ENCODE measurements around the gene GPC6.

GPC6 gene

DNA sequence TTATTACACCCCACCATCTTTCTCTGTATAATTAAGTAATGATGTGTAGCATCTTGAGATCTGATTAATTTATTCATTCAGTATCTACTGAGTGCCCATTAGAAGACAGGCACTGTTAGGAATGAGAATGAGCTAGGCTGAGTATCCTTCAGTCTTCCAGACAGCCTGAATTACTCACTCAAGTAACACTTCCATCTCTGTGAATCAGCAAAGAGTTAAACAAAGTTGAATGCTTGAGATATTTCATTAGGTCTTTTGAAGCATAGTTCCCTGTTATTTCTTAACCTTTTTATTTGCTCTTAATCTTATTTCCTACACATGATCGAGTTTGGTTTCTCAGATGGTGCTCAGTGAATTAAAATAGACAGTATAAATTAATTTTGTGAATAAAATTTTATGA lies 839.1 kb downstream of the GPC6 start:
- no peaks in the 10 kb centered on the region for H3K4me1 ChIP-seq (ENCODE audit: control insufficient read depth in 1 of 2, insufficient read depth in 2 of 2, low read length in 2 of 2)
- H3K27me3 ChIP-seq (ENCODE audit: low read depth, low read length) = no peaks in the 10 kb centered on the region
- H3K9me3 ChIP-seq (ENCODE audit: control insufficient read depth in 1 of 2, low read length in 2 of 2) = no peaks in the 10 kb centered on the region
- H3K36me3 ChIP-seq (ENCODE audit: control insufficient read depth in 1 of 2, insufficient read depth in 2 of 2, low read length in 2 of 2) = no peaks in the 10 kb centered on the region
- H3K27ac ChIP-seq (ENCODE audit: low read length) = no peak overlapping the region
- H3K4me3 ChIP-seq (ENCODE audit: low read depth in 1 of 2, low read length in 2 of 2) = no peak overlapping the region

DNA sequence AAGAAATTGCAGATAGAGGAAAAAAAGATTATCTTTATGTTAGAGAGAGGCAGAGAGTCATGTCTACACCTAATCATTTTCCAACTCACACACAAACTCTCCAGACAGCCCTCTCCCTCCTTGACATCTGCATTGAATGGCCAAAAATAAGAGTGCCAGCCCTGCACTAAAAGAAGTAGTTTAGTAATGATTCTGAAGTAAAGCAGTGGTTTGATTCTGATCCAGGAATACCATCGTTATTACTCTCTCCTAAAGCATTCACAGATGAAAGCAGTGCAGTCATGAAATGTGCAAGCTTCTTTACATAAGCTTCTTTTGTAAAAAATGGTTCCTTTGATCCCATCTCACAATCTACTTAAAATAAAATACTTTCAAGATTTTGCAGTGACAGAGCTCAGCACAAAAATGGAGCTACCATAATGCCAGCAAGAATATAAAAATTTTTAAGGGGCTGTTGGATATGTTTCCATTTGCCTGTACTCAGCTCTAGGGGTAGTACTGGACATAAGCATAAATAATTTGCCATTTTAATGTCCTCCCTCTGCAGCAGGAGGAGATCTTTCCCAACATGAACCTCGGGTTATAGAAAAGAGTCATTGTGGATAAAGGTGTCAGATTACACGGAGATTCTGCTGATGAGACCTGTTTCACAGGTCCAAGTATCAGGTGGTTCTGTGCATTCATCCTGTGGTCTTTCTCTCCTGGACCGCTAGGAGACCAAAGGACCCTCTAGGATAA lies 846.6 kb downstream of the GPC6 start:
- Histone ChIP-seq H3K4me1 (ENCODE audit: control insufficient read depth in 1 of 2, insufficient read depth in 2 of 2, low read length in 2 of 2) (no peaks in the 10 kb centered on the region), H3K27ac (ENCODE audit: low read length) (no peak overlapping the region)

GRCh38 chr13:94079876-94080275 lies 853.3 kb downstream of the GPC6 start:
- H3K36me3 ChIP-seq (ENCODE audit: control insufficient read depth in 1 of 2, insufficient read depth in 2 of 2, low read length in 2 of 2) = no peaks in the 10 kb centered on the region

More for the DNA sequence above, 846.6 kb downstream of the GPC6 start:
- H3K36me3 ChIP-seq (ENCODE audit: control insufficient read depth in 1 of 2, insufficient read depth in 2 of 2, low read length in 2 of 2) = no peaks in the 10 kb centered on the region
- no peaks in the 10 kb centered on the region for H3K27me3 ChIP-seq (ENCODE audit: low read depth, low read length)
- peaks cover 0 to 2% of the 10 kb centered on the region in 2 donors for H3K9me3 ChIP-seq (ENCODE audit: control insufficient read depth in 1 of 2, low read length in 2 of 2)
- no peak overlapping the region for H3K4me3 ChIP-seq (ENCODE audit: low read depth in 1 of 2, low read length in 2 of 2)

DNA sequence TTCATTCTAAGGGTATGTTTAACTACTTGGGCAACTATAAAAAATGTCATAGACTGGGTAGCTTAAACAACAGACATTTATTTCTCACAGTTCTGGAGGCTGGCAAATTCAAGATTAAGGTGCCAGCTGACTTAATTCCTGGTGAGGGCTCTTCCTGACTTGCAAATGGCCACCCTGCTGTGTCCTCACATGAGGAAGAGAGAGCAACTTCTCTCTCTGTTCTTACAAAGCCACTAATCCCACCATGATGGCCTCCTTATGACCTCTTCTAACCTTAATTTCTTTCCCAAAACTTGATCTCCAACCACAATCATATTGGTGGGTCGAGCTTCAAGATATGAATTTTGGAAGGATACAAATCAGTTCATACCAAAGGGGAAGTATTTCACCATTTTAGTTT lies 853.9 kb downstream of the GPC6 start:
- no peaks in the 10 kb centered on the region for H3K27me3 ChIP-seq (ENCODE audit: low read depth, low read length)
- H3K27ac ChIP-seq (ENCODE audit: low read length) = no peak overlapping the region
- peaks cover 0 to 3% of the 10 kb centered on the region in 2 donors for H3K9me3 ChIP-seq (ENCODE audit: control insufficient read depth in 1 of 2, low read length in 2 of 2)
- H3K4me3 ChIP-seq (ENCODE audit: low read depth in 1 of 2, low read length in 2 of 2) = no peak overlapping the region
- no peaks in the 10 kb centered on the region for H3K4me1 ChIP-seq (ENCODE audit: control insufficient read depth in 1 of 2, insufficient read depth in 2 of 2, low read length in 2 of 2)
- H3K36me3 ChIP-seq (ENCODE audit: control insufficient read depth in 1 of 2, insufficient read depth in 2 of 2, low read length in 2 of 2) = no peaks in the 10 kb centered on the region

More at GRCh38 chr13:94079876-94080275, 853.3 kb downstream of the GPC6 start:
- Histone ChIP-seq H3K27me3 (ENCODE audit: low read depth, low read length) (no peaks in the 10 kb centered on the region), H3K9me3 (ENCODE audit: control insufficient read depth in 1 of 2, low read length in 2 of 2) (peaks cover 0 to 3% of the 10 kb centered on the region in 2 donors), H3K27ac (ENCODE audit: low read length) (no peak overlapping the region), H3K4me3 (ENCODE audit: low read depth in 1 of 2, low read length in 2 of 2) (no peak overlapping the region), H3K4me1 (ENCODE audit: control insufficient read depth in 1 of 2, insufficient read depth in 2 of 2, low read length in 2 of 2) (no peaks in the 10 kb centered on the region)

DNA sequence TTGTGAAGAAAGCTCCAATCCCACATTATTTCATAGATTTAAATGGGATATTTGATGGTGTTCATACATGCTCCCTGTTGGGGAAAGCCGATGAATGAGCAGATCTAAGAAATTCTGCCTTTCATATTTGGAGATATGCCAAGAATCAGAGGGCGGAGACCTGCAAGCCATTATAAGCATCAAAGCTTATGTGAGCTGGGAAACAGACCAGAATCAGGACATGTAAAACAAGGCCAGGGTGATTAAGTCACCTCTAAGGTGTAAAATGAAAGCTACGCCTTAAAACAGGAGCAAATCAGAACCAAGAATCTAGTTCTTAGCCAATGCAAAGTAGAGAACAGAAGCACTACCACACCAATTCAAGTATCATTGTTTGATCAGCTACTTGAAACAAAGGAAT lies 860.5 kb downstream of the GPC6 start:
- Histone ChIP-seq H3K9me3 (ENCODE audit: control insufficient read depth in 1 of 2, low read length in 2 of 2) (no peaks in the 10 kb centered on the region), H3K4me1 (ENCODE audit: control insufficient read depth in 1 of 2, insufficient read depth in 2 of 2, low read length in 2 of 2) (no peaks in the 10 kb centered on the region), H3K36me3 (ENCODE audit: control insufficient read depth in 1 of 2, insufficient read depth in 2 of 2, low read length in 2 of 2) (no peaks in the 10 kb centered on the region), H3K27me3 (ENCODE audit: low read depth, low read length) (no peaks in the 10 kb centered on the region), H3K4me3 (ENCODE audit: low read depth in 1 of 2, low read length in 2 of 2) (no peak overlapping the region), H3K27ac (ENCODE audit: low read length) (no peak overlapping the region)

DNA sequence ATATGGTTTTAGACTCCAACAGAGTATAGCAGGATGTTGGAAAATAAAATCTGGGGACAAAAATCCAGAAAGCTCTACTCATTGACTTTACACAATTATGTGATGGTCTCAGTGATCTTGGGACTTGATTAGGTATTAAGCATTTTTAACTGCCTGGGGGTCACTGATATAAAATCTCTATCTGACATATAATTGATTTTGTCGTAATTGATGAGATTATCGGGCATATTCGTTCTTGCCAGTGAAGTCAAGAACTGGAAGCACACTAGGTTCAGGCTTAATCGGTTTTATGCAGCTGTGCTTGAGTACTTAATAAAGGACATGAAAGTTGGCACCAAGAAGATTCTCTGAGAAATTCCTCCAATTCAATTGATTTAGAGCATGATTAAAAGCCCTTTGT lies 862.1 kb downstream of the GPC6 start:
- Histone ChIP-seq H3K36me3 (ENCODE audit: control insufficient read depth in 1 of 2, insufficient read depth in 2 of 2, low read length in 2 of 2) (no peaks in the 10 kb centered on the region), H3K9me3 (ENCODE audit: control insufficient read depth in 1 of 2, low read length in 2 of 2) (peaks cover 0 to 4% of the 10 kb centered on the region in 2 donors), H3K27ac (ENCODE audit: low read length) (no peak overlapping the region), H3K27me3 (ENCODE audit: low read depth, low read length) (no peaks in the 10 kb centered on the region), H3K4me1 (ENCODE audit: control insufficient read depth in 1 of 2, insufficient read depth in 2 of 2, low read length in 2 of 2) (no peaks in the 10 kb centered on the region), H3K4me3 (ENCODE audit: low read depth in 1 of 2, low read length in 2 of 2) (no peak overlapping the region)

- Histone ChIP-seq H3K27me3 (ENCODE audit: low read depth, low read length) (no peaks in the 10 kb centered on the region), H3K36me3 (ENCODE audit: control insufficient read depth in 1 of 2, insufficient read depth in 2 of 2, low read length in 2 of 2) (no peaks in the 10 kb centered on the region), H3K9me3 (ENCODE audit: control insufficient read depth in 1 of 2, low read length in 2 of 2) (peaks cover 0 to 4% of the 10 kb centered on the region in 2 donors), H3K4me3 (ENCODE audit: low read depth in 1 of 2, low read length in 2 of 2) (no peak overlapping the region), H3K27ac (ENCODE audit: low read length) (no peak overlapping the region), H3K4me1 (ENCODE audit: control insufficient read depth in 1 of 2, insufficient read depth in 2 of 2, low read length in 2 of 2) (no peaks in the 10 kb centered on the region)
Observed at GRCh38 chr13:94090773-94091480, 864.3 kb downstream of the GPC6 start.

- no peak overlapping the region for H3K27ac ChIP-seq (ENCODE audit: low read length)
- no peaks in the 10 kb centered on the region for H3K36me3 ChIP-seq (ENCODE audit: control insufficient read depth in 1 of 2, insufficient read depth in 2 of 2, low read length in 2 of 2)
- H3K9me3 ChIP-seq (ENCODE audit: control insufficient read depth in 1 of 2, low read length in 2 of 2) = peaks cover 0 to 4% of the 10 kb centered on the region in 2 donors
- no peaks in the 10 kb centered on the region for H3K27me3 ChIP-seq (ENCODE audit: low read depth, low read length)
- no peaks in the 10 kb centered on the region for H3K4me1 ChIP-seq (ENCODE audit: control insufficient read depth in 1 of 2, insufficient read depth in 2 of 2, low read length in 2 of 2)
- H3K4me3 ChIP-seq (ENCODE audit: low read depth in 1 of 2, low read length in 2 of 2) = no peak overlapping the region
Observed at GRCh38 chr13:94093652-94094315, 867.2 kb downstream of the GPC6 start.

- Histone ChIP-seq H3K4me1 (ENCODE audit: control insufficient read depth in 1 of 2, insufficient read depth in 2 of 2, low read length in 2 of 2) (no peaks in the 10 kb centered on the region), H3K27ac (ENCODE audit: low read length) (no peak overlapping the region), H3K9me3 (ENCODE audit: control insufficient read depth in 1 of 2, low read length in 2 of 2) (no peaks in the 10 kb centered on the region), H3K4me3 (ENCODE audit: low read depth in 1 of 2, low read length in 2 of 2) (no peak overlapping the region), H3K36me3 (ENCODE audit: control insufficient read depth in 1 of 2, insufficient read depth in 2 of 2, low read length in 2 of 2) (no peaks in the 10 kb centered on the region), H3K27me3 (ENCODE audit: low read depth, low read length) (no peaks in the 10 kb centered on the region)
Observed at GRCh38 chr13:94109715-94110374, 883.2 kb downstream of the GPC6 start.

DNA sequence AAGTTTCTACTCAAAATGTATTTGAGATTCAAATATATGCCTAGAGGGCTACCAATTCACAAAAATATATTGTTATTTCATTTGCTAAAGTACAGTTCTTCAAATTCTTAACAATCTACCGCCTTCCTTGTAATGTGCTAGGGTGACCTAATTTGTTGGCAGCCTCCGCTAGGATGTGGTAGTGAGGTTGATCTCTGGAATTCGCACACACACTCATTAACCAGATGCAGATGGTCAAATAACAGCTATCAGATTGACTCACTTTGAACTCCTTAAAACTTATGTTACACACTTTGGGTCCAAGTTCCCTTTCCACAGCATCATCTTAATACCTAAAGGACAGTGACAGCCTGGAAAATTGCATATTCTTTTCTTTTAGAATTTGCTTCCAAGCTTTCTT lies 885.6 kb downstream of the GPC6 start:
- H3K4me1 ChIP-seq (ENCODE audit: control insufficient read depth in 1 of 2, insufficient read depth in 2 of 2, low read length in 2 of 2) = no peaks in the 10 kb centered on the region
- H3K4me3 ChIP-seq (ENCODE audit: low read depth in 1 of 2, low read length in 2 of 2) = no peak overlapping the region
- no peaks in the 10 kb centered on the region for H3K9me3 ChIP-seq (ENCODE audit: control insufficient read depth in 1 of 2, low read length in 2 of 2)
- H3K27me3 ChIP-seq (ENCODE audit: low read depth, low read length) = no peaks in the 10 kb centered on the region
- no peaks in the 10 kb centered on the region for H3K36me3 ChIP-seq (ENCODE audit: control insufficient read depth in 1 of 2, insufficient read depth in 2 of 2, low read length in 2 of 2)
- H3K27ac ChIP-seq (ENCODE audit: low read length) = no peak overlapping the region

- Histone ChIP-seq H3K36me3 (ENCODE audit: control insufficient read depth in 1 of 2, insufficient read depth in 2 of 2, low read length in 2 of 2) (no peaks in the 10 kb centered on the region), H3K9me3 (ENCODE audit: control insufficient read depth in 1 of 2, low read length in 2 of 2) (no peaks in the 10 kb centered on the region), H3K27ac (ENCODE audit: low read length) (no peak overlapping the region), H3K4me3 (ENCODE audit: low read depth in 1 of 2, low read length in 2 of 2) (no peak overlapping the region), H3K27me3 (ENCODE audit: low read depth, low read length) (no peaks in the 10 kb centered on the region), H3K4me1 (ENCODE audit: control insufficient read depth in 1 of 2, insufficient read depth in 2 of 2, low read length in 2 of 2) (no peaks in the 10 kb centered on the region)
Observed at GRCh38 chr13:94112731-94113130, 886.1 kb downstream of the GPC6 start.

Measured in muscle layer of duodenum (tissue), 2 donors.